Fibroblast of lung (primary cell): Measurements from ENCODE around the gene CYP24A1. TPM values are rescaled to one million over a fixed set of nuclear protein-coding genes. Genes with fewer than 3 reads are reported as not detected.
"Not testable (repeated sequence)": the region's sequence is repeated elsewhere in the genome, so short reads cannot be mapped to it uniquely, and the experiment has no call there.

Source experiments
- DNase-seq, 2 donors: peaks; one replicate each; pipeline versions ENCODE4 v3.0.0 to v3.0.0-alpha.2; 2010; ENCODE audit warnings: low read depth in 2 of 2
- H2AFZ ChIP-seq: 2 replicates; pipeline ENCODE4 v1.5.1; 2012; ENCODE audit warnings: low read length, control low read depth, inconsistent platforms
- H3K27ac ChIP-seq: 2 replicates; pipeline ENCODE4 v1.5.1; 2011; ENCODE audit warnings: low read length, control low read depth; ENCODE audit not compliant: insufficient read depth
- H3K27me3 ChIP-seq: 2 replicates; pipeline ENCODE4 v1.5.1; 2011; ENCODE audit warnings: mild to moderate bottlenecking, low read length; ENCODE audit not compliant: control insufficient read depth, insufficient read depth
- H3K36me3 ChIP-seq: 2 replicates; pipeline ENCODE4 v1.5.1; 2011; ENCODE audit warnings: low read length; ENCODE audit not compliant: control insufficient read depth, insufficient read depth
- H3K4me1 ChIP-seq: 2 replicates; pipeline ENCODE4 v1.5.1; 2011; ENCODE audit warnings: low read length; ENCODE audit not compliant: control insufficient read depth, insufficient read depth; ENCODE audit errors: extremely low read depth
- H3K4me2 ChIP-seq: 2 replicates; pipeline ENCODE4 v1.5.1; 2011; ENCODE audit warnings: low read length, control low read depth; ENCODE audit not compliant: insufficient read depth; ENCODE audit errors: extremely low read depth
- H3K4me3 ChIP-seq, 4 experiments: fragments of 200-600 bp in 1 of 4; sonication (generic) in 1 of 4; replicated peaks in 1 of 4; 2 replicates each; pipeline ENCODE4 v1.5.1; 2011 to 2016; ENCODE audit warnings: low read length in 4 of 4, low read depth in 3 of 4, mild to moderate bottlenecking in 3 of 4, control low read depth in 2 of 4, inconsistent platforms in 1 of 4, mixed read lengths in 1 of 4; ENCODE audit not compliant: insufficient read depth in 1 of 4; ENCODE audit errors: control extremely low read depth in 1 of 4
- H3K79me2 ChIP-seq: 2 replicates; pipeline ENCODE4 v1.5.1; 2012; ENCODE audit warnings: mild to moderate bottlenecking, low read length, inconsistent platforms; ENCODE audit not compliant: control insufficient read depth, insufficient read depth
- H3K9ac ChIP-seq: 2 replicates; pipeline ENCODE4 v1.5.1; 2011; ENCODE audit warnings: mild to moderate bottlenecking, low read length, control low read depth; ENCODE audit not compliant: insufficient read depth
- H3K9me3 ChIP-seq: 2 replicates; pipeline ENCODE4 v1.5.1; 2012; ENCODE audit warnings: low read depth, low read length; ENCODE audit not compliant: control insufficient read depth, insufficient read depth
- H4K20me1 ChIP-seq: 2 replicates; pipeline ENCODE4 v1.5.1; 2011; ENCODE audit warnings: low read length; ENCODE audit not compliant: control insufficient read depth, insufficient read depth; ENCODE audit errors: extremely low read depth
- EZH2 ChIP-seq: IDR thresholded peaks from 2 replicates; pipeline ENCODE4 v1.5.1; 2012; ENCODE audit warnings: low read length, control low read depth, mild to moderate bottlenecking; ENCODE audit errors: missing control alignments
- polyA plus RNA-seq, 2 donors: library from polyadenylated mRNA; depleted of rRNA in 1 of 2; stranded (reverse) in 1 of 2; unstranded in 1 of 2; fragments of >200 nt; gene quantifications; 2 replicates each; pipeline ENCODE4 v1.2.1, GENCODE V29; 2011 to 2012; ENCODE audit warnings: missing spikeins in 1 of 2
- total RNA-seq: library from RNA; depleted of rRNA; stranded (reverse); fragments of >200 nt; gene quantifications from 2 replicates; pipeline ENCODE4 v1.2.1, GENCODE V29; 2014
- TF ChIP-seq, protein P1 (sequence below), 2 donors: IDR thresholded peaks in 1 of 2; conservative IDR thresholded peaks in 1 of 2; 1 replicate in 1 of 2; 2 replicates in 1 of 2; pipeline ENCODE4 v1.5.1; 2011 to 2012; ENCODE audit warnings: low read length in 2 of 2, control low read depth in 1 of 2, inconsistent platforms in 1 of 2, low read depth in 1 of 2, mild to moderate bottlenecking in 1 of 2

CYP24A1 gene
- total and polyA plus RNA-seq, 2 donors (not counting 1 experiment from before 2014, with no cell fraction given) = not detected

DNA sequence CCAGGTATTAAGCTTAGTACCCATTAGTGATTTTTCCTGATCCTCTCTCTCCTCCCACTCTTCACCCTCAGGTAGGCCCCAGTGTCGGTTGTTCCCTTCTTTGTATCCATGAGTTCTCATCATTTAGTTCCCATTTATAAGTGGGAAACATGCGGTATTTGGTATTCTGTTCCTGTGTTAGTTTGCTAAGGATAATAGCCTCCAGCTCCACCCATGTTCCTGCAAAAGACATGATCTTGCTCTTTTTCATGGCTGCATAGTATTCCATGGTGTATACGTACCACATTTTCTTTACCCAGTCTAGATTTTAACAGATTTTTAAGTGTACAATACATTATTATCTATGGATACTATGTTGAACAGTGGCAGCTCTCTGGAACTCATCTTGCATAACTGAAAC is 44.4 kb downstream of the CYP24A1 start:
- H3K79me2 ChIP-seq = no peaks in the 10 kb centered on the region
- no peak overlapping the region for H3K4me3 ChIP-seq
- H3K27me3 ChIP-seq = no peaks in the 10 kb centered on the region
- peaks cover 13% of the 10 kb centered on the region for H3K4me1 ChIP-seq
- TF ChIP-seq, protein P1, sequence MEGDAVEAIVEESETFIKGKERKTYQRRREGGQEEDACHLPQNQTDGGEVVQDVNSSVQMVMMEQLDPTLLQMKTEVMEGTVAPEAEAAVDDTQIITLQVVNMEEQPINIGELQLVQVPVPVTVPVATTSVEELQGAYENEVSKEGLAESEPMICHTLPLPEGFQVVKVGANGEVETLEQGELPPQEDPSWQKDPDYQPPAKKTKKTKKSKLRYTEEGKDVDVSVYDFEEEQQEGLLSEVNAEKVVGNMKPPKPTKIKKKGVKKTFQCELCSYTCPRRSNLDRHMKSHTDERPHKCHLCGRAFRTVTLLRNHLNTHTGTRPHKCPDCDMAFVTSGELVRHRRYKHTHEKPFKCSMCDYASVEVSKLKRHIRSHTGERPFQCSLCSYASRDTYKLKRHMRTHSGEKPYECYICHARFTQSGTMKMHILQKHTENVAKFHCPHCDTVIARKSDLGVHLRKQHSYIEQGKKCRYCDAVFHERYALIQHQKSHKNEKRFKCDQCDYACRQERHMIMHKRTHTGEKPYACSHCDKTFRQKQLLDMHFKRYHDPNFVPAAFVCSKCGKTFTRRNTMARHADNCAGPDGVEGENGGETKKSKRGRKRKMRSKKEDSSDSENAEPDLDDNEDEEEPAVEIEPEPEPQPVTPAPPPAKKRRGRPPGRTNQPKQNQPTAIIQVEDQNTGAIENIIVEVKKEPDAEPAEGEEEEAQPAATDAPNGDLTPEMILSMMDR (conservative IDR thresholded peaks at IDR 0.05 in 1 of 2, IDR thresholded peaks at IDR 0.05 in 1 of 2; ENCODE audit: low read depth in 1 of 2, low read length in 2 of 2) = no peak
- no peak for TF ChIP-seq EZH2
- H3K9ac ChIP-seq = no peak overlapping the region
- H3K36me3 ChIP-seq = no peaks in the 10 kb centered on the region
- H3K27ac ChIP-seq = no peak overlapping the region
- no peak overlapping the region for H3K4me2 ChIP-seq
- no peaks in the 10 kb centered on the region for H4K20me1 ChIP-seq
- no peak for DNase-seq
- H3K9me3 ChIP-seq = no peaks in the 10 kb centered on the region
- H2AFZ ChIP-seq = no peak overlapping the region

DNA sequence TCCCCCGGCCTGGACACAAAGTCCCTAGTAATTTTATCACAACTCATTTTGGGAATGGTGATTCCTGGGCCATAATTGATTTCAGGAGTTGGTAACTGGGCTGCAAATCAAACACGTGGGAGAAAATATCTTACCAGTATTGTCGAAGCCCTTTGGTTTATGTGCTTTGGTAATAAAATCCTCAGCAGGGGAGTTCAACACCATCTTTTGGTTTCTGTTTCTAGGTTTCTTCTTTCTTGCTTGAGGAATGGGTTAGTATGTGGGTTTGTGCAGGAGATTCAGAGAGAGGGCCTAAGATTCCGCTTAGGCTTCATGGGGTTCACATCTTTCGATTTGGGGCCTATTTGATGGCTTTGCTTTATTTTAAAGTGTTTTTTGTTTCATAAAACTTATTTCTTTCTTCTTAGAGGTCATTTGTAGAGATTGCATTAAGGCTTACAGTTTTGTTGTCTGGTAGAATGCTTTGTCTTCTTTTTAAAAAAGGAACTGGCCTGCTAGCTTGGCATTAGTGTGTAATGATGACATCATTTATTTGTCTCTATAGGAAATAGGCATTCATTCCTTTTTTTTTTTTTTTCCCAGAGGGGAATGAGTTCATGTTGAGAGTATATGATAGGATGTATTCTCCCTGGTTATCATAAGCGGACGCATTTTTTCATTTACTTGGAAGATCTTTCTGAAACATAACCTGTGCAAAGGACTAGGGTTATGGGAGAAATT is 45.8 kb downstream of the CYP24A1 start:
- Histone ChIP-seq H3K4me1 (peaks cover 13% of the 10 kb centered on the region), H3K4me2 (no peak overlapping the region), H3K36me3 (no peaks in the 10 kb centered on the region), H3K4me3 (no peak overlapping the region), H4K20me1 (no peaks in the 10 kb centered on the region), H3K27ac (no peak overlapping the region), H3K9ac (no peak overlapping the region), H2AFZ (no peak overlapping the region), H3K27me3 (no peaks in the 10 kb centered on the region), H3K9me3 (no peaks in the 10 kb centered on the region), H3K79me2 (no peaks in the 10 kb centered on the region)
- no peak for TF ChIP-seq EZH2
- TF ChIP-seq, protein P1 (conservative IDR thresholded peaks at IDR 0.05 in 1 of 2, IDR thresholded peaks at IDR 0.05 in 1 of 2; ENCODE audit: low read depth in 1 of 2, low read length in 2 of 2) = no peak
- DNase-seq = no peak

DNA sequence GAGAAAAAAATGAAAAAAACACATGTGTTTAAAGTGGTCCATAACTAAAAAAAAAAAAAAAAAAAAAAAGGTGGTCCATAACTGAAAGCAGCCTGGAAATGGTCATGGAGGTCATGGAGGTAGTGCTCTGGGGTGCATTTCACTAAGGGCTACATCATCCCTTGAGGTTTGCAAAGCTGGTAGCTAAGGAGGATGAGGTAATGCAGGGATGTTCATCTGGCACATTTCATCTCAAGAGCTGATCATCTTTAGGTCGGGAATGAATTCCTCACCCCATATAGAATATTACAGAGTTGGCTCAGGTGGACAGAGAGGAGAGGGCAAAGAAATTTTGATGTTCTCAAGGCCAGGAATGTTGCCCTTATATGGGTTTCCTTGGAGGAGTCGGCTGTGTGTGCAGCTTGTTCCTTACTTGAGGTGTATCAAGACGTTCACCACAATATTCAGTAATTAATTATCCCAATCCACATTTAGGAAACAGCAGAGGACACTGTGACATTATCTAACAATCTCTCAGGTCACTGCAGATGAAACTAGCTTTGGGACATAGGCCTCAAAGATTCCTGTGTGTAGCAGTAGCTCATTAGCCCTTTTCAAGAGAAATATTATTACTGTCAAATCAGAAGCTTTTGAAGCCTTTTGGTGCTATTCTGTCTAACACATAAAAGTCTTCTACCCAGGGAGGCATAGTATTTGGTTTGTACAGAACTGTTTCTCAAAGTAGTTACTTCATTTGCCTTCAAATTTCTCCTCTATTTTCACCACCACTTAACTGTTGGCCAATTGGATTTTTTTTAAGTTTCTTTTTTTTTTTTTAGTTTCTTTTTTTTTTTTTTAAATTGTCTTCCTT is 46.8 kb downstream of the CYP24A1 start:
- Histone ChIP-seq H3K36me3 (no peaks in the 10 kb centered on the region), H3K9ac (no peak overlapping the region)
- peak in 1 of 2 donors; percentile 46 for DNase-seq

DNA sequence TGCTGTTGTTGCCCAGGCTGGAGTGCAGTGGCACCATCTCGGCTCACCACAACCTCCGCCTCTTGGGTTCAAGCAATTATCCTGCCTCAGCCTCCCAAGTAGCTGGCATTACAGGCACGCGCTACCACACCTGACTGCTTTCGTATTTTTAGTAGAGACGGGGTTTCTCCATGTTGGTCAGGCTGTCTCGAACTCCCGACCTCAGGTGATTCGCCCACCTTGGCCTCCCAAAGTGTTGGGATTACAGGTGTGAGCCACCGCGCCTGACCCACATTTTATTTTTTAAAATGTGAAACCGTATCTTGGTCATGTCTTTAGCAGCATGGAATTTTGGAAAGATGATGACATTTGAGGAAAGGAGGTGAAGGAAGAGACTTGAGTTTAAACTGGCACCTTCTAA is 47.5 kb downstream of the CYP24A1 start:
- not testable (repeated sequence) for H3K27me3 ChIP-seq, H3K9me3 ChIP-seq, H3K79me2 ChIP-seq, H2AFZ ChIP-seq, H3K4me1 ChIP-seq, H3K4me2 ChIP-seq, H3K36me3 ChIP-seq, H3K4me3 ChIP-seq, H3K9ac ChIP-seq, DNase-seq, H3K27ac ChIP-seq, H4K20me1 ChIP-seq

More for the DNA sequence above, 46.8 kb downstream of the CYP24A1 start:
- no peak overlapping the region for H3K4me2 ChIP-seq
- H3K79me2 ChIP-seq = no peaks in the 10 kb centered on the region
- no peaks in the 10 kb centered on the region for H3K27me3 ChIP-seq
- TF ChIP-seq, protein P1 (conservative IDR thresholded peaks at IDR 0.05 in 1 of 2, IDR thresholded peaks at IDR 0.05 in 1 of 2; ENCODE audit: low read depth in 1 of 2, low read length in 2 of 2) = no peak
- TF ChIP-seq EZH2 = no peak
- H3K4me3 ChIP-seq = no peak overlapping the region
- no peak overlapping the region for H2AFZ ChIP-seq
- H3K27ac ChIP-seq = no peak overlapping the region
- H3K4me1 ChIP-seq = peaks cover 9% of the 10 kb centered on the region
- no peaks in the 10 kb centered on the region for H4K20me1 ChIP-seq
- H3K9me3 ChIP-seq = no peaks in the 10 kb centered on the region
